HCT116 (cell line): ENCODE results near the gene SPATA16. TPM values are rescaled to one million over a fixed set of nuclear protein-coding genes. Genes with fewer than 3 reads are reported as not detected.

ENCODE experiments used
- ATAC-seq: fragments of 200-7000 bp; cut with Tn5 transposase; 2 replicates; pipeline ENCODE4 v1.9.1; 2020; ENCODE audit warnings: mild to moderate bottlenecking, moderate library complexity
- BruUV-seq: library from RNA; stranded (reverse); fragments of 400-500 nt; replicated peaks from 2 replicates; lab custom pipeline; 2021; lab: Mats Ljungman, UMichigan
- CTCF ChIA-PET: fragments of 300-600 bp; sonication (Branson Sonifier 250); formaldehyde crosslinking; loops from one replicate; lab custom pipeline; 2021; ENCODE audit warnings: antibody characterized with exemption; lab: Charles Lee
- POLR2A ChIA-PET: fragments of 300-600, 350-600 bp; sonication (Branson Sonifier 250); formaldehyde crosslinking; loops from one replicate; lab custom pipeline; 2021; ENCODE audit warnings: antibody characterized with exemption; lab: Charles Lee
- RAD21 ChIA-PET, 2 experiments: fragments of 300-600 bp; sonication (Branson Sonifier 250); formaldehyde crosslinking; loops; one replicate each; lab custom pipeline; 2023; ENCODE audit warnings: low total read pairs in 2 of 2; ENCODE audit not compliant: uncharacterized antibody in 2 of 2, unreplicated experiment in 2 of 2, low non-redundant PET in 1 of 2; lab: Charles Lee
- DNase-seq: peaks from one replicate; pipeline ENCODE4 v3.0.0-alpha.2; 2010; ENCODE audit warnings: low read depth, low spot score
- H2AFZ ChIP-seq: fragments of 200-600 bp; shearing (Covaris generic), sonication (generic); 2 replicates; pipeline ENCODE4 v1.6.1; 2017; ENCODE audit warnings: low read depth, mixed run types, mixed read lengths, antibody characterized with exemption, low read length; ENCODE audit not compliant: poor library complexity, severe bottlenecking
- H3K27ac ChIP-seq: 2 replicates; pipeline ENCODE4 v1.5.1; 2012; ENCODE audit warnings: low read depth, low read length
- H3K27me3 ChIP-seq: fragments of 200-600 bp; sonication (generic); 2 replicates; pipeline ENCODE4 v1.6.1; 2016; ENCODE audit warnings: mixed run types, low read length, mixed read lengths; ENCODE audit not compliant: insufficient read depth
- H3K36me3 ChIP-seq, 2 experiments: fragments of 200-500 bp in 1 of 2; fragments of 200-600 bp in 1 of 2; sonication (Bioruptor generic) in 1 of 2; sonication (generic) in 1 of 2; 2 replicates each; pipeline versions ENCODE4 v1.5.1 to v1.6.1; 2014 to 2016; ENCODE audit warnings: low read length in 2 of 2, inconsistent platforms in 1 of 2, mixed read lengths in 1 of 2, mixed run types in 1 of 2; ENCODE audit not compliant: insufficient read depth in 2 of 2, control insufficient read depth in 1 of 2
- H3K4me1 ChIP-seq, 2 experiments: fragments of 200-600 bp in 1 of 2; sonication (generic) in 1 of 2; 2 replicates each; pipeline versions ENCODE4 v1.5.1 to v1.6.1; 2012 to 2017; ENCODE audit warnings: low read length in 2 of 2, inconsistent platforms in 1 of 2, mild to moderate bottlenecking in 1 of 2, mixed read lengths in 1 of 2, mixed run types in 1 of 2, moderate library complexity in 1 of 2; ENCODE audit not compliant: insufficient read depth in 2 of 2, control insufficient read depth in 1 of 2
- H3K4me2 ChIP-seq: fragments of 200-600 bp; sonication (generic); 2 replicates; pipeline ENCODE4 v1.6.1; 2017; ENCODE audit warnings: mixed run types, low read length, mixed read lengths
- H3K4me3 ChIP-seq, 2 experiments: fragments of 200-600 bp in 1 of 2; sonication (generic) in 1 of 2; replicated peaks in 1 of 2; 2 replicates each; pipeline ENCODE4 v1.5.1; 2011 to 2016; ENCODE audit warnings: low read length in 2 of 2, control low read depth in 1 of 2, low read depth in 1 of 2, mild to moderate bottlenecking in 1 of 2, mixed read lengths in 1 of 2, mixed run types in 1 of 2
- H3K79me2 ChIP-seq: fragments of 200-600 bp; sonication (generic); 2 replicates; pipeline ENCODE4 v1.6.1; 2017; ENCODE audit warnings: mild to moderate bottlenecking, mixed run types, low read length, moderate library complexity, mixed read lengths; ENCODE audit not compliant: insufficient read depth
- H3K9ac ChIP-seq: fragments of 200-600 bp; sonication (generic); 2 replicates; pipeline ENCODE4 v1.6.1; 2016; ENCODE audit warnings: low read length, mixed read lengths
- H3K9me2 ChIP-seq: fragments of 200-600 bp; sonication (generic), shearing (Covaris generic); 2 replicates; pipeline ENCODE4 v1.6.1; 2017; ENCODE audit warnings: mixed run types, mild to moderate bottlenecking, moderate library complexity; ENCODE audit not compliant: insufficient read depth
- H3K9me3 ChIP-seq, 2 experiments: fragments of 200-500 bp in 1 of 2; fragments of 200-600 bp in 1 of 2; sonication (Bioruptor generic) in 1 of 2; sonication (generic) in 1 of 2; 2 replicates each; pipeline ENCODE4 v1.6.1; 2014 to 2017; ENCODE audit warnings: low read length in 2 of 2, mixed read lengths in 2 of 2, inconsistent platforms in 1 of 2, low read depth in 1 of 2, mild to moderate bottlenecking in 1 of 2, mixed run types in 1 of 2, moderate library complexity in 1 of 2; ENCODE audit not compliant: control insufficient read depth in 1 of 2, insufficient read depth in 1 of 2
- H4K20me1 ChIP-seq: fragments of 200-600 bp; sonication (generic), shearing (Covaris generic); 2 replicates; pipeline ENCODE4 v1.6.1; 2017; ENCODE audit warnings: mixed run types, mild to moderate bottlenecking, moderate library complexity; ENCODE audit not compliant: insufficient read depth
- CEBPB ChIP-seq: IDR thresholded peaks from 2 replicates; pipeline ENCODE4 v1.6.1; 2012; ENCODE audit warnings: low read depth
- EGR1 ChIP-seq: IDR thresholded peaks from 2 replicates; pipeline ENCODE4 v1.6.1; 2012; ENCODE audit warnings: low read depth
- EZH2 ChIP-seq: fragments of 200-600 bp; sonication (generic); IDR thresholded peaks from 2 replicates; pipeline ENCODE4 v1.6.1; 2017; ENCODE audit warnings: antibody characterized with exemption, mixed run types
- FOSL1 ChIP-seq: IDR thresholded peaks from 2 replicates; pipeline ENCODE4 v1.6.1; 2012; ENCODE audit warnings: low read depth
- POLR2A ChIP-seq: IDR thresholded peaks from 2 replicates; pipeline ENCODE4 v1.7.0; 2011; ENCODE audit warnings: borderline replicate concordance; ENCODE audit not compliant: insufficient read depth, insufficient read length; ENCODE audit errors: extremely low read depth
- REST ChIP-seq: IDR thresholded peaks from 2 replicates; pipeline ENCODE4 v1.6.1; 2012; ENCODE audit warnings: low read depth
- SIN3A ChIP-seq: IDR thresholded peaks from 2 replicates; pipeline ENCODE4 v1.6.1; 2012; ENCODE audit warnings: low read depth
- SP1 ChIP-seq: IDR thresholded peaks from 2 replicates; pipeline ENCODE4 v1.6.1; 2012; ENCODE audit warnings: low read depth
- SRF ChIP-seq: IDR thresholded peaks from 2 replicates; pipeline ENCODE4 v1.6.1; 2012; ENCODE audit warnings: low read depth
- ZBTB33 ChIP-seq: IDR thresholded peaks from 2 replicates; pipeline ENCODE4 v1.6.1; 2011; ENCODE audit warnings: mild to moderate bottlenecking, low read length, moderate library complexity; ENCODE audit not compliant: insufficient replicate concordance; ENCODE audit errors: extremely low read depth
- ZFX ChIP-seq: fragments of 450-650 bp; IDR thresholded peaks from 2 replicates; pipeline ENCODE4 v1.6.1; 2017
- intact Hi-C: fragments of 100-400 bp; cut with micrococcal nuclease; formaldehyde crosslinking; loops from 2 replicates; pipeline ENCODE4 v1.10.0; 2022
- total RNA-seq: library from RNA; stranded (reverse); gene quantifications from one replicate; pipeline ENCODE4 v1.2.1, GENCODE V29; 2021; ENCODE audit not compliant: unreplicated experiment

Gene SPATA16
- total RNA-seq, 1 experiment from 2014 or later = not detected

GRCh38 chr3:173006006-173006405 lies 135.0 kb downstream of the SPATA16 start:
- BruUV-seq = no TSS peak
- Histone ChIP-seq H3K9me3 (no peaks in the 10 kb centered on the region), H3K4me1 (no peaks in the 10 kb centered on the region), H3K36me3 (no peaks in the 10 kb centered on the region), H3K79me2 (no peaks in the 10 kb centered on the region), H3K27ac (no peak overlapping the region), H3K9me2 (no peaks in the 10 kb centered on the region), H3K4me3 (no peak overlapping the region), H4K20me1 (no peaks in the 10 kb centered on the region), H3K9ac (no peak overlapping the region), H2AFZ (no peak overlapping the region), H3K27me3 (no peaks in the 10 kb centered on the region), H3K4me2 (no peak overlapping the region)
- DNase-seq (no peak), ATAC-seq (no peak)
- POLR2A ChIA-PET = no interaction called here
- intact Hi-C loops = no loop called here
- CTCF ChIA-PET = no interaction called here
- TF ChIP-seq SP1 = no peak
- RAD21 ChIA-PET = no interaction called here

- TF ChIP-seq CEBPB (no peak), REST (no peak), ZFX (no peak), FOSL1 (no peak), EZH2 (no peak), SRF (no peak), POLR2A (no peak), ZBTB33 (no peak), EGR1 (no peak), SIN3A (no peak)
Measured at GRCh38 chr3:173004681-173005080, 136.4 kb downstream of the SPATA16 start.

More at GRCh38 chr3:173004681-173005080, 136.4 kb downstream of the SPATA16 start:
- H3K4me3 ChIP-seq = no peak overlapping the region
- H3K4me2 ChIP-seq = no peak overlapping the region
- H3K27ac ChIP-seq = no peak overlapping the region
- ChIA-PET POLR2A (no interaction called here), CTCF (no interaction called here), RAD21 (no interaction called here)
- no peak overlapping the region for H3K9ac ChIP-seq
- DNase-seq (no peak), ATAC-seq (no peak)
- H4K20me1 ChIP-seq = no peaks in the 10 kb centered on the region
- no peaks in the 10 kb centered on the region for H3K36me3 ChIP-seq
- H3K27me3 ChIP-seq = no peaks in the 10 kb centered on the region
- intact Hi-C loops = no loop called here
- no peaks in the 10 kb centered on the region for H3K79me2 ChIP-seq
- no peak overlapping the region for H2AFZ ChIP-seq
- no peaks in the 10 kb centered on the region for H3K4me1 ChIP-seq
- H3K9me2 ChIP-seq = no peaks in the 10 kb centered on the region
- no peaks in the 10 kb centered on the region for H3K9me3 ChIP-seq
- BruUV-seq = no TSS peak
